ENCODE results near the gene DNAJB2.
"Not testable (repeated sequence)": the region's sequence is repeated elsewhere in the genome, so short reads cannot be mapped to it uniquely, and the experiment has no call there.

DNAJB2 gene

DNA sequence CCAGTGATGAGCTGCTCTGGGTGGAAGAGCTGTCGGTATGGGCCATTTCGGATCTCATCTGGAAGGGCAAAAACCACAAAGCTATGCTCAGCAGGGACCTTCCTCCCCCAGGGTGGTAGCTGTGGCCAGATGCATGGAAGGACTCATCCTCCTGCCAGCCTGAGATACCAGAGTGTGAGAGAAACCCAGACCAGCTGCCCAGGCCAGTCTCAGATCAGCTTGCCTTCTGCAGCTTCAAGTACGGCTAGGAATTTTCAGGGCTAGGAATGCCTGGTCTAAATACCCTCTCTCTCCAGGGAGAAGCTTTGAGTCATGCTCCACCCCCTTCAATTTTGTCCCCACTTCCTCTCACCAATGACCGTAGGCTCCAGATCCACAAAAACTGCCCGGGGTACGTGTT is 27.5 kb upstream of the DNAJB2 start:
- Histone ChIP-seq H3K4me1 (peaks cover 10% of the 10 kb centered on the region), H3K9me3 (no peaks in the 10 kb centered on the region), H3K27me3 (ENCODE audit: low read depth) (peaks cover 23% of the 10 kb centered on the region), H3K4me3 (no peak overlapping the region), H3K36me3 (replicated peaks) (peaks cover 28% of the 10 kb centered on the region)
- DNase-seq (ENCODE audit: low spot score in 2 of 2): no peak
- in situ Hi-C loops (cut with MboI; ENCODE audit: low sequenced_read_pairs): no loop called here

DNA sequence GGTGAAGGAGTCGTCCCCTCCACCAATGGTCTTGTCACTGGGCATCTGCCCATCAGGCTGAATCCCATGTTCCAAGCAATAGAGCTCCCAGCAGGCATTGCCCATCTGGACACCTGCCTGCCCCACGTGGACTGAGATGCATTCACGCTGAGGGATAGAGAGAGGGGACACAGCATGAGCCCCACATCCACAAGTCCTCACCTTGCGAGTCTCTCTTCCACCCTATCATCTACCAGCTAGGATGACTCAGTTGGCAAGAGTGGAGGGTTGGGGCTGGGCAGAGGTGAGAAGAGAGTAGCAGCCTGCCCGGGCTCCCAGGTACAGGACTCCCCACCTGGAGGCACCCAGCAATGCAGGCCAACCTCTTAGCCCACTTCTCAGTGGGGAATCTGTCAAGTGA is 27.1 kb upstream of the DNAJB2 start:
- peaks cover 10% of the 10 kb centered on the region for H3K4me1 ChIP-seq
- peaks cover 24% of the 10 kb centered on the region for H3K27me3 ChIP-seq (ENCODE audit: low read depth)
- no peaks in the 10 kb centered on the region for H3K9me3 ChIP-seq
- DNase-seq (ENCODE audit: low spot score in 2 of 2): no peak
- in situ Hi-C loops (cut with MboI; ENCODE audit: low sequenced_read_pairs): no loop called here
- peak overlapping the region; percentile 52 for H3K4me3 ChIP-seq
- H3K36me3 ChIP-seq (replicated peaks): peaks cover 28% of the 10 kb centered on the region

DNA sequence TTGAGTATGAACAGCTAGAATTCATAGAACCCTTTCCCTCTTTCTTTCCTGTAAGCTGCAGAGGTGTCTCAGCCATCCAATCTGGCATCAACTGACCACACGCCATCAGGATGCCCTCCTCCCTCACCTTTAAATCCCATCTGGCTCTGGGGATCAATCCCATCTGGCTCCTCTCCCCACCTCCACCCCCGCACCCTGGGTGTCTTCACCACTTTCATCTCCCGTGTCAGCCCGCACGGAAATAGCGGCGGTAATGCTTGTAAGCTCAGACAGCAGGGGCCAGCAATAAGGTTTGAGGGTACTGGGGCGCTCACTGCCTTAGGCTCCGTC is 26.6 kb upstream of the DNAJB2 start:
- Histone ChIP-seq H3K36me3 (replicated peaks) (peaks cover 24% of the 10 kb centered on the region), H3K4me3 (peak overlapping the region; percentile 52), H3K4me1 (peaks cover 10% of the 10 kb centered on the region), H3K9me3 (no peaks in the 10 kb centered on the region), H3K27me3 (ENCODE audit: low read depth) (peaks cover 24% of the 10 kb centered on the region)
- no peak for DNase-seq (ENCODE audit: low spot score in 2 of 2)
- in situ Hi-C loops (cut with MboI; ENCODE audit: low sequenced_read_pairs): no loop called here

DNA sequence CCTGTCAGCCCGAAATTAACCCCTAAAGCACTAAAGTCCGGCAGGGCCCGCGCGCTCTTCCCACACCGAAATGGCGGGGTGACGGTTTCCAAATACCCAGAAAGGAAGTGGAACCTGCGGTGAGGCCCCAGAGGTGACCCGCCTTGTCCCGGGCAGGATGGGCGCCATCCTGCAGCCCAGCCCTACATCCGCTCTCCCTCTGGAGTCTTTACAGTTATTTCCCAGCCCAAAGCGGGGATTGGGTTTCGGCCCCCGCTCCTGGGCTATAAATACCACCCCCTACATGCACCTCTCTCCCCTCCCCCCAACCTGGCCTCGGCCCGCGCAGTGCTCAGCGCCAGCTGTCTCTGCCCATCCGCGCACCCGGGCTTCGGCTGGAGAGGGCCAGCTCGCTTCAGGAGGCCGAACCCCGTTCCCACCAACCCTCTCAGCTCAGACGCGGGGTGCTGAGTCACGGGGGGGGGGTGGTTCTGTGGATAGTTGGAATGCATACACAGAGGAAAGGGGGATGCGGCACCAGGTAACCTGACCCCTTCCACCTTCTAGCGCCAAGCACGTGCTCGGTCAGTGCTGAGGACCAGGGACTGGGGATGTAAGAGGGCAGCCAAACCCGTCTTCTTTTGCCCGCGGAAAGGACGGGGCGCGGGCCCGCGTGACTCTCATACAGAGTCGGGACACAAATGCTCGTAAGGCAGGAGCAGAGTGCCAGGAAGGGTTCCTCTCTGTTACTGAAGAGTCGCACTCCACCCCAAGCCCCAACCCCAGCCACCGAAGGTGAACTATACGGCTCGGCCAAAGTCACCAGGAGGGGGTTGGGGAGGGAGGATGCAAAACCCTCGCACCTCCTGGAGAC is 26.0 kb upstream of the DNAJB2 start, which contains the start of gene TUBA4B:
TSS of gene TUBA4B (plus strand) at position 344 of the 853 bp plus-strand sequence. CDS start at position 509, 165 bp downstream.
- peaks cover 10% of the 10 kb centered on the region for H3K4me1 ChIP-seq
- peak in 1 of 2 experiments; percentile 58 for DNase-seq (ENCODE audit: low spot score in 2 of 2)
- peaks cover 24% of the 10 kb centered on the region for H3K27me3 ChIP-seq (ENCODE audit: low read depth)
- H3K9me3 ChIP-seq: no peaks in the 10 kb centered on the region
- in situ Hi-C loops (cut with MboI; ENCODE audit: low sequenced_read_pairs): no loop called here
- peaks cover 18% of the 10 kb centered on the region for H3K36me3 ChIP-seq (replicated peaks)
- H3K4me3 ChIP-seq: peak within 1 kb of the TSS; percentile 52

DNA sequence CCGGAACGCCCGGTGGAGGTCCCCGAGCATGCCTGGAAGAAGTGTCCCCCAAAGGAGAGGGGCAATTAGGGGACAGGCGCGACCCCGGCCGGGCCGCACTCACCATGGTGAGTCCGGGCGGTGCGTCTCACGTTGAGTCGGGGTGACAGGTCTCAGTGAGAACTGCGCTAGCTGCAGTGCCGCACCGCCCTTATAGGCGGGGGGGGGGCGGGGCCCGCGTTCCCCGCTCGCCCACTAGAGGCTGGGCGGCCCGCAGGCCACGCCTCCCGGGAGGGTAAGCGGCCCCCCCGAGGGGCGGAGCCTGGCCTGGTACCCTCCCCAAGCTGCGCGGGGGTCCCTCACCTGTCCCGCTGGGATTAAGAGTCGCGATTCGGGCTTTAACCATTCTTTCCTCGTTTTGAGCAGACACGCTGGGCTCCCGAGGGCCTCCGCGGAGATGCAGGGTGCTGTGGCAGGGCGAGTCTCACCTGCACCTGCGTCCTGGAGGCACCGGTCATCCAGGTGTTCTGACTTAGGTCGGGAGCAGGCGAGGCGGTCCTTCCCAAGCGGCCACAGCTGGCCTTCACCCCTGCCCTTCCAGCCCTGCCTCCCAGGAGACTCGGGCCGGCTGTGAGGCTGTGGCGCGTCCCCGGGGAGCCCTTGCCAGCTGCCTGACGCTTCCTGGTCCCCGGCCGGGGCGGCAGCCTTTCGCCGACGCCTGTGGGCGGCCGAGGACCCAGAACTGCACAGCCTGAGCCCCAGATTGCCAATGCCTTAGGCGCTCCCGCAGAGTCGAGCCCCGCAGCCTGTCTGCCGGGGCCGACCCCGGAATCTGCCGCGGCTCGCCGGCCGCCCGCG is 25.2 kb upstream of the DNAJB2 start, which contains the start of gene TUBA4A:
TSS of gene TUBA4A (minus strand) at position 166 of the 837 bp plus-strand sequence. CDS start at position 106, 60 bp downstream.
- Histone ChIP-seq H3K27me3 (ENCODE audit: low read depth) (peaks cover 27% of the 10 kb centered on the region), H3K4me3 (peak within 1 kb of the TSS; percentile 52), H3K9me3 (no peaks in the 10 kb centered on the region), H3K36me3 (replicated peaks) (peaks cover 14% of the 10 kb centered on the region), H3K4me1 (peaks cover 10% of the 10 kb centered on the region)
- in situ Hi-C loops (cut with MboI; ENCODE audit: low sequenced_read_pairs): no loop called here
- peak; percentile 69 to 86 for DNase-seq (ENCODE audit: low spot score in 2 of 2)

DNA sequence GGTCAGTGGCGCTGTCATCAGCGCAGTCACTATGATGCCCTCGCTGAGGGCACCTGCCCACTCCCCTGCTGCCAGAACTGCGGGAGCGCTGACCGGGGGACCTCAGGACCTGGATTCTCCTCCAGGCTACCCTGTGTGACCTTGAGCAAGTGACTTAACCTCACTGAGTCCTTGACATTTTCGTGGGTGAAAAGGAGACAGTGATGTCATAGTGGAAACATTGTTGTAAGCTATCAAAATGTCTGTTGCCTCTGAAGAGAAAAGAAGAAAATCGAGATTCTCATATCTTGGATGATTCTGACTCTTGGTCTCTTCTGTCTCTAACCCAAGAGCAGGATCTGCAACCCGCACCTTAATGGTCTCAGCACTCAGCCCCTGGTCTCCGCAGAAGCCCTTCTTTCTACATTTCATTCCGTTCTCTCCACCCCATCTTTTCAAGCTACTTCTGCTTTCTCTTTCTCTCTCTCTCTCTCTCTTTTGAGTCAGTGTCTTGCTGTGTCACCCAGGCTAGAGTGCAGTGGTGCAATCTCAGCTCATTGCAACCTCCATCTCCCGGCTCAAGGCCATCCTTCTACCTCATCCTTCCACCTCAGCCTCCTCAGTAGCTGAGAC is 24.5 kb upstream of the DNAJB2 start:
- Histone ChIP-seq H3K4me3 (peak overlapping the region; percentile 52), H3K9me3 (no peaks in the 10 kb centered on the region), H3K4me1 (peaks cover 10% of the 10 kb centered on the region), H3K27me3 (ENCODE audit: low read depth) (peaks cover 28% of the 10 kb centered on the region), H3K36me3 (replicated peaks) (peaks cover 14% of the 10 kb centered on the region)
- DNase-seq (ENCODE audit: low spot score in 2 of 2): no peak
- in situ Hi-C loops (cut with MboI; ENCODE audit: low sequenced_read_pairs): no loop called here

DNA sequence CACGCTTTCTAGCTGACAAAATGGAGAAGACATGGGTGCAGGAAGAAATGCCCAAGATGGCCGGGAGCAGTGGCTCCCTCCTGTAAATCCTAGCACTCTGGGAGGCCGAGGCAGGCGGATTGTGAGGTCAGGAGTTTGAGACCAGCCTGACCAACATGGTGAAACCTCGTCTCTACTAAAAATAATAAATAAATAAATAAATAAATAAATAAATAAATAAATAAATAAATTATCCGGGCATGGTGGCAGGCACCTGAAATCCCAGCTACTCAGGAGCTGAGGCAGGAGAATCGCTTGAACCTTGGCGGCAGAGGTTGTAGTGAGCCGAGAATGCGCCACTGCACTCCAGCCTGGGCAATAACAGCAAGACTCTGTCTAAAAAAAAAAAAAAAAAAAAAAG is 20.2 kb upstream of the DNAJB2 start:
- peaks cover 41% of the 10 kb centered on the region for H3K27me3 ChIP-seq (ENCODE audit: low read depth)
- H3K9me3 ChIP-seq; H3K36me3 ChIP-seq (replicated peaks); H3K4me1 ChIP-seq; H3K4me3 ChIP-seq; DNase-seq (ENCODE audit: low spot score in 2 of 2); in situ Hi-C loops (cut with MboI; ENCODE audit: low sequenced_read_pairs): not testable (repeated sequence)

DNA sequence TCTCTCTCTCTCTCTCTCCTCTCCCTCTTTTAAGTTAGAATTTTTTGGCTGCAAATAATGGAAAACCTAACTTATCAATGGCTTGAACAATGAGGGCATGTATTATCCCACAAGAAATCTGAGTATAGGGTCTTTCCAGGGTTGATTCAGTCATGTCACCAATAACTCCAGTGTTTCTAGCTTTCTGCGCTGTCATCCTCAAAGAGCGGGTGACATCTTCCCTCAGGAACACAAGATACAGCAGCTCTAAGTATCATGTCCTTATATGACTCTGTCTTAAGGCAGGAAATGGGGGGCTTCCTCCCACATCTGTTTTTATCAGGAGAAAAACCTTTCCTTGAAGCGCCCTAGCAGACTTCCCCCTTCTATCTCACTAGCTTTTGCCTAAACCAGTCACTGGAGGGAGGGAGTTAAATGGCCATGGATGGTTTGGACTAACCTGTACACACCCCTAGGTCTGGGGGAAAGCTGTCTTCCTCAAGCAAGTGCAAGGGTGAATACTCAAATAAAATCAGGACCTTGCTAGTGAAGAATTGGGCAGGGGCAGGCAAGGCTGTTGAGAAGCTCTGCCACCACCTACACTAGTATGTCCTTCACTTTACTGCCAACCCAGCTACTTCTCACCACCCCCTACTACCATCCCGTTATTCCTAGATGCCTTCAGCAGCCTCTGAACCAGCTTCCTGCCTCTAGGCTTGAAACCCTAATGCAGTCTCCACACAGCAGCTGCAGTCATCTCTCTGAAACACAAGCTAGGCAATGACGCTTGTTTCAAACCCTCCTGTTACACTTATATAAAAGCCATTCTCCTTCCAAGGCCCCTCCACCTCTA is 17.9 kb upstream of the DNAJB2 start:
- in situ Hi-C loops (cut with MboI; ENCODE audit: low sequenced_read_pairs): no loop called here
- Histone ChIP-seq H3K9me3 (no peaks in the 10 kb centered on the region), H3K36me3 (replicated peaks) (no peaks in the 10 kb centered on the region), H3K4me1 (no peaks in the 10 kb centered on the region), H3K27me3 (ENCODE audit: low read depth) (peaks cover 23% of the 10 kb centered on the region), H3K4me3 (no peak overlapping the region)
- DNase-seq (ENCODE audit: low spot score in 2 of 2): no peak

DNA sequence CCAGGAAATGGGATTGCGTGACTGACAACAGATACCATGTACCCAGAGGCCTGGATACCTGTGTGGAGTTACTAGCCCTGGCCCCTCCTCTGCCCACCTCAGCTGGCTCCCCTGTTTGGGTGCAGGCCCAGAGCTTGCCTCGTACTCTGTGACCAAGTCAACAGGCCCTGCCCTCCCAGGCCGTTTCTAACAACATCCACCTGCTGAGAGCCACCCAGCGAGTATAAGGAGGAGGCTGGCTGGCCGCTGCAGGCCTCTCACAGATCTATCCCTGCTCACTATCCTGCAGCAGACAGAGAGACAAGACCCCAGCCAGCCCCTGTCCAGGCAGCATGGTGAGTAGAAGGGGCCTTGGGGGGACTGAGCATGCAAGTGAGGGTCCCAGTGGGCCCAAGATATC is 12.9 kb upstream of the DNAJB2 start:
- H3K27me3 ChIP-seq (ENCODE audit: low read depth): peaks cover 6% of the 10 kb centered on the region; the same call in 1 of the 2 replicates
- no peaks in the 10 kb centered on the region for H3K36me3 ChIP-seq (replicated peaks)
- H3K4me1 ChIP-seq: 0 out of 2 replicates have a peak, but pooled peaks cover 4% of the 10 kb centered on the region
- H3K4me3 ChIP-seq: no peak overlapping the region
- no peak for DNase-seq (ENCODE audit: low spot score in 2 of 2)
- in situ Hi-C loops (cut with MboI; ENCODE audit: low sequenced_read_pairs): no loop called here
- no peaks in the 10 kb centered on the region for H3K9me3 ChIP-seq

DNA sequence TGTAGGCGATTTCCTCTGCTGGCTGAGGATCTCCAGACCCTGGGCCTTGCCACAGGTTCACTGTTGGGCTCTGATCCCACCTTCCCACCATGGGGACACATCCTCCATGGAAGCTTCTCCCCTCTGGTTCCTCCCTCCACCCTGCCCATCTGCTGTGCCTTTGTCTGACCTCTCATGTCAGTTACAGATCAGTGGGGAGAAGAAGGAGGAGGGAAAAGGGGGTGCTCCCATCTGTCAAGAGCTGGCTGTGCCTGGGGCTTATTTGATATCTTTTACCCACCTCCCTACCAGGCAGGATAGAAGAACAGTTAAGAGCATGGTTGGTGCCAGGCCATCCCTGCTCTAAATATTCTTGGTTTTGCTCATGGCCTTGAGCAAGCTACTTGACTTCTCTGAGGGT is 12.3 kb upstream of the DNAJB2 start:
- in situ Hi-C loops (cut with MboI; ENCODE audit: low sequenced_read_pairs): no loop called here
- H3K27me3 ChIP-seq (ENCODE audit: low read depth): no peaks in the 10 kb centered on the region
- no peaks in the 10 kb centered on the region for H3K9me3 ChIP-seq
- H3K4me1 ChIP-seq: 0 out of 2 replicates have a peak, but pooled peaks cover 4% of the 10 kb centered on the region
- H3K36me3 ChIP-seq (replicated peaks): no peaks in the 10 kb centered on the region
- no peak overlapping the region for H3K4me3 ChIP-seq
- DNase-seq (ENCODE audit: low spot score in 2 of 2): no peak

DNA sequence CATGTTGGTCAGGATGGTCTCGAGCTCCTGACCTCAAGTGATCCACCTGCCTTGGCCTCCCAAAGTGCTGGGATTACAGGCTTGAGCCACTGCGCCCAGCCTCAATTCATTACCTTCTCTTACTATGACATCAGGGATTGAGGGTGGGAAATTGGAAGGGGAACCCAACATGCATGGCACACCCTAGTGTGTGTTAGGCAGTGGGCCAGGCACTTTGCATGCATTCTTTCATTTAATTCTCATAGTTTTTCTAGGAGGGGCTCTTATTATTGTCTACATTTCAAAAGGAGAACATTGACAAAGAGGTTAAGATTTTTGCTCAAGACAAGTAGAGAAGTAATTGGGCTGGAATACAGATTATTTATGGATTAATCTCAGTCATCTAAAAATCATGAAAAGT is 10.9 kb upstream of the DNAJB2 start:
- no peak for DNase-seq (ENCODE audit: low spot score in 2 of 2)
- in situ Hi-C loops (cut with MboI; ENCODE audit: low sequenced_read_pairs): no loop called here
- Histone ChIP-seq H3K4me3 (no peak overlapping the region), H3K9me3 (no peaks in the 10 kb centered on the region), H3K27me3 (ENCODE audit: low read depth) (no peaks in the 10 kb centered on the region; the same call in 1 of the 2 replicates), H3K4me1 (0 out of 2 replicates have a peak, but pooled peaks cover 4% of the 10 kb centered on the region), H3K36me3 (replicated peaks) (no peaks in the 10 kb centered on the region)

DNA sequence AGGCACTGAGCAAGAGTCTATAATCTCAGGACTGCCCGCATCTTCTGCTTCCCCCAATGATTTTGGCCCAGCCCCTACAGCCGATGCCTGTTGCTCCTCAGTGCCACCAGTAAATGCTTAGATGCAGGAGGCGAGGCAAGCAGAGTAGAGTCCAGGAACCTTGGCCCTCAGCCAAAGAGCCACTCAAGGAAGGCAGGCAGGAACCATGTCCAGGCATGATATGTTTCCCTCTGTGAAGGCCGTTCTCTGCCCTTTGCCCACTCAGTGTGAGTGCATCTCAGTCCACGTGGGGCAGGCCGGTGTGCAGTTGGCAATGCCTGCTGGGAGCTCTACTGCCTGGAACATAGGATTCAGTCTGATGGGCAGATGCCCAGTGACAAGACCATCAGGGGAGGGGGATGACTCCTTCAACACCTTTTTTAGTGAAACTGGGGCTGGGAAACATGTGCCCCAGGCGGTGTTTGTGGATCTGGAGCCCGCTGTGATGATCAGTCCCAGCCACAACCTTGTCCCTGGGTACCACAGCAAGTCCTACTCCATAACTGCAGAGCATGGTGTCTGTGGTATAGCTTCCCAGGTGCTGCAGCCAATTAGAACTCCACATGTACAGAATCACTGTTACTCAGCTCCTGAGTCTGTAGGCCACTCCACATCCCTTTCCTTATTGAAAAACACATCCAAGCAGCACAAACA is 9.7 kb upstream of the DNAJB2 start:
- no peak for DNase-seq (ENCODE audit: low spot score in 2 of 2)
- H3K4me1 ChIP-seq: 0 out of 2 replicates have a peak, but pooled peaks cover 4% of the 10 kb centered on the region
- no peaks in the 10 kb centered on the region for H3K9me3 ChIP-seq
- H3K4me3 ChIP-seq: no peak overlapping the region
- in situ Hi-C loops (cut with MboI; ENCODE audit: low sequenced_read_pairs): no loop called here
- H3K27me3 ChIP-seq (ENCODE audit: low read depth): no peaks in the 10 kb centered on the region; the same call in 1 of the 2 replicates
- no peaks in the 10 kb centered on the region for H3K36me3 ChIP-seq (replicated peaks)
